Measurements from ENCODE around the gene ABCA1. TPM values are rescaled to one million over a fixed set of nuclear protein-coding genes. Genes with fewer than 3 reads are reported as not detected.

ABCA1 gene
- total RNA-seq, 2 experiments from 2014 or later = 8.0 to 14.0 TPM

DNA sequence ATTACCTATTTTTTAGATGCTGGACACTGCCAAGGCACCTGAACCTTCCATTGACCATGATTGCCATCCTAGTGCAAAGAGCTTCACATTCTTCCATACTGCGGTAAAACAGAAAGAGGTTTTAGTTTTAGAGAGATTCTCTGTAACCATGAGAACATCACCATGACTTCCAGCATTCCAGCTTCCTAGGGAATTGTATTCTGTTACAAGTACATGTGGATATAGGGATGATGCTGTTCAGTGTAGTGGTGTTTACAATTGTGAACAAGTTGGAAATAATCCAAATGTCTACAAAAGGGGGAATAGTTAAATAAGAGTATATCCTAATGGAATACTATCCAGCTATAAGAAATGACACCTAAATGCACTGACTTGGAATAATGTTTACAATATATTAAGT is 141.7 kb downstream of the ABCA1 start:
- CTCF ChIA-PET (ENCODE audit: unreplicated experiment) = no interaction called here
- no TSS peak for BruUV-seq (replicated peaks)
- Histone ChIP-seq H2AFZ (ENCODE audit: low read length) (no peak overlapping the region), H3K9me2 (ENCODE audit: insufficient read depth, low read length) (no peaks in the 10 kb centered on the region), H3K4me2 (ENCODE audit: low read length) (no peak overlapping the region), H3K27ac (ENCODE audit: low read depth, low read length, poor library complexity, severe bottlenecking) (no peak overlapping the region), H4K20me1 (ENCODE audit: insufficient read depth, low read length) (no peaks in the 10 kb centered on the region), H3K9me3 (ENCODE audit: low read length) (no peaks in the 10 kb centered on the region), H3K4me3 (ENCODE audit: low read depth, low read length, poor library complexity, severe bottlenecking) (no peak overlapping the region), H3K36me3 (ENCODE audit: insufficient read depth, low read length) (peaks cover 87% of the 10 kb centered on the region), H3K79me2 (ENCODE audit: insufficient read depth, low read depth, low read length) (peaks cover 6% of the 10 kb centered on the region; the same call in 1 of the 2 replicates), H3K4me1 (ENCODE audit: insufficient read depth, low read length, poor library complexity, severe bottlenecking) (no peaks in the 10 kb centered on the region)
- intact Hi-C loops (cut with micrococcal nuclease; ENCODE audit: unreplicated experiment) = no loop called here
- TF ChIP-seq EZH2phosphoT487 (IDR thresholded peaks at IDR 0.05; ENCODE audit: borderline replicate concordance, low read depth, low read length) = no peak
- TF ChIP-seq, protein P1, sequence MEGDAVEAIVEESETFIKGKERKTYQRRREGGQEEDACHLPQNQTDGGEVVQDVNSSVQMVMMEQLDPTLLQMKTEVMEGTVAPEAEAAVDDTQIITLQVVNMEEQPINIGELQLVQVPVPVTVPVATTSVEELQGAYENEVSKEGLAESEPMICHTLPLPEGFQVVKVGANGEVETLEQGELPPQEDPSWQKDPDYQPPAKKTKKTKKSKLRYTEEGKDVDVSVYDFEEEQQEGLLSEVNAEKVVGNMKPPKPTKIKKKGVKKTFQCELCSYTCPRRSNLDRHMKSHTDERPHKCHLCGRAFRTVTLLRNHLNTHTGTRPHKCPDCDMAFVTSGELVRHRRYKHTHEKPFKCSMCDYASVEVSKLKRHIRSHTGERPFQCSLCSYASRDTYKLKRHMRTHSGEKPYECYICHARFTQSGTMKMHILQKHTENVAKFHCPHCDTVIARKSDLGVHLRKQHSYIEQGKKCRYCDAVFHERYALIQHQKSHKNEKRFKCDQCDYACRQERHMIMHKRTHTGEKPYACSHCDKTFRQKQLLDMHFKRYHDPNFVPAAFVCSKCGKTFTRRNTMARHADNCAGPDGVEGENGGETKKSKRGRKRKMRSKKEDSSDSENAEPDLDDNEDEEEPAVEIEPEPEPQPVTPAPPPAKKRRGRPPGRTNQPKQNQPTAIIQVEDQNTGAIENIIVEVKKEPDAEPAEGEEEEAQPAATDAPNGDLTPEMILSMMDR (conservative IDR thresholded peaks at IDR 0.05; ENCODE audit: low read length) = no peak
- DNase-seq (ENCODE audit: low spot score) = no peak
- POLR2A ChIA-PET = interaction anchor here (1.0 to 1.3 kb wide), 2 partner anchors 12 to 204 kb away, joined by 4 to 6 read pairs; no protein-coding TSS in a partner anchor

DNA sequence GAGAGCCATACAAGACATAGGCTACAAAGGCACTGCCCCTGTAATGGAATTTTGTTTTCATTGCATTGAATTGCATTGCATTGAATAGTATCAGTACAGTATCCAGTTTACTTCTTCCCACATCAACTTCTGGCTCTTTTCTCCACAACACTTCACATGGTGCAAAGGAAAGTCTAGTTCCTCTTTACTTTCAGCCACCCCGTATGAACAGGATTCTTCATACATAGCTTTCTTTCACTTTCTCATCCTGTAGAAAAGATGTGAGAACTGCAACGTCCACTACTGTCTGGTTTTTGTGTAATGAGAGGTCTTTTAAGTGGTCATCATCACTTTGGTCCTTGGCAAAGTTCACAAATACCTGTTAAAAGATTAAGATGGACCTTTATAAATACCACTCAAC is 143.9 kb downstream of the ABCA1 start:
- H3K4me3 ChIP-seq (ENCODE audit: low read depth, low read length, poor library complexity, severe bottlenecking) = no peak overlapping the region
- no peak overlapping the region for H3K4me2 ChIP-seq (ENCODE audit: low read length)
- no peak for DNase-seq (ENCODE audit: low spot score)
- no peaks in the 10 kb centered on the region for H3K9me3 ChIP-seq (ENCODE audit: low read length)
- no peak overlapping the region for H3K27ac ChIP-seq (ENCODE audit: low read depth, low read length, poor library complexity, severe bottlenecking)
- H2AFZ ChIP-seq (ENCODE audit: low read length) = no peak overlapping the region
- peaks cover 66% of the 10 kb centered on the region for H3K36me3 ChIP-seq (ENCODE audit: insufficient read depth, low read length)
- peaks cover 7% of the 10 kb centered on the region; the same call in 1 of the 2 replicates for H3K79me2 ChIP-seq (ENCODE audit: insufficient read depth, low read depth, low read length)
- intact Hi-C loops (cut with micrococcal nuclease; ENCODE audit: unreplicated experiment) = loop anchor here (5.0 kb wide), 2 partner anchors 78 to 633 kb away; no protein-coding TSS in a partner anchor
- ChIA-PET POLR2A (interaction anchor here (0.6 to 0.8 kb wide), 2 partner anchors 36 to 634 kb away, joined by 3 read pairs; no protein-coding TSS in a partner anchor), CTCF (ENCODE audit: unreplicated experiment) (no interaction called here)
- no TSS peak for BruUV-seq (replicated peaks)
- no peaks in the 10 kb centered on the region for H3K9me2 ChIP-seq (ENCODE audit: insufficient read depth, low read length)
- no peaks in the 10 kb centered on the region for H4K20me1 ChIP-seq (ENCODE audit: insufficient read depth, low read length)
- peaks cover 8% of the 10 kb centered on the region for H3K4me1 ChIP-seq (ENCODE audit: insufficient read depth, low read length, poor library complexity, severe bottlenecking)
- TF ChIP-seq, protein P1 (conservative IDR thresholded peaks at IDR 0.05; ENCODE audit: low read length) = no peak

DNA sequence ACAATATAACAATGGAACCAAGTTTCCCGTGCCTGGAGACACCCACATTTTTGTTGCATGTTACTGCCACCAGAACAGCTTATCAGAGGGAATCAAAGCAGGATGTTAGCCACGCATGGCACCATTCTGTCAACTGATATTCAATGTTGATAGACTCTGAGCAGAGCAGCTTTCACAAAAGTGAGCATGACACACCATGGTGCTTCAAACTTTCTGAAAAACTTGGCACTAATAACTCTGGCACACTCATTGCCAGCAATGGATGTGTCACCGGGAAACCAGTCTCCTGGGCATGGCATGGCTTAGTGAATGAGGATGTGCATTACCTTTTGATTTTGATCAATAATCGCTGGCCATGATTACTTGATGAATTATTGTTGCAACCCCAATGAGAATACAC is 144.4 kb downstream of the ABCA1 start:
- Histone ChIP-seq H3K4me3 (ENCODE audit: low read depth, low read length, poor library complexity, severe bottlenecking) (no peak overlapping the region), H3K9me2 (ENCODE audit: insufficient read depth, low read length) (no peaks in the 10 kb centered on the region), H3K36me3 (ENCODE audit: insufficient read depth, low read length) (peaks cover 61% of the 10 kb centered on the region), H4K20me1 (ENCODE audit: insufficient read depth, low read length) (no peaks in the 10 kb centered on the region), H3K79me2 (ENCODE audit: insufficient read depth, low read depth, low read length) (peaks cover 7% of the 10 kb centered on the region; the same call in 1 of the 2 replicates), H3K9me3 (ENCODE audit: low read length) (no peaks in the 10 kb centered on the region), H2AFZ (ENCODE audit: low read length) (no peak overlapping the region), H3K4me2 (ENCODE audit: low read length) (no peak overlapping the region), H3K27ac (ENCODE audit: low read depth, low read length, poor library complexity, severe bottlenecking) (no peak overlapping the region), H3K4me1 (ENCODE audit: insufficient read depth, low read length, poor library complexity, severe bottlenecking) (peaks cover 8% of the 10 kb centered on the region)
- ChIA-PET POLR2A (no interaction called here), CTCF (ENCODE audit: unreplicated experiment) (no interaction called here)
- intact Hi-C loops (cut with micrococcal nuclease; ENCODE audit: unreplicated experiment) = loop anchor here (5.0 kb wide), 2 partner anchors 79 to 634 kb away; no protein-coding TSS in a partner anchor
- no peak for TF ChIP-seq EZH2phosphoT487 (IDR thresholded peaks at IDR 0.05; ENCODE audit: borderline replicate concordance, low read depth, low read length)
- TF ChIP-seq, protein P1 (conservative IDR thresholded peaks at IDR 0.05; ENCODE audit: low read length) = no peak
- no TSS peak for BruUV-seq (replicated peaks)
- DNase-seq (ENCODE audit: low spot score) = no peak
